GM21423 (cell line): ENCODE measurements around the gene DDX18.
A peak's percentile ranks its signal among the peaks of the same experiment; 100 is the strongest.

Source experiments
- ATAC-seq: cut with Tn5 transposase; IDR thresholded peaks from one replicate; pipeline ENCODE4 v1.9.1; 2021; ENCODE audit warnings: mild to moderate bottlenecking, moderate library complexity; ENCODE audit not compliant: unreplicated experiment

Gene DDX18

DNA sequence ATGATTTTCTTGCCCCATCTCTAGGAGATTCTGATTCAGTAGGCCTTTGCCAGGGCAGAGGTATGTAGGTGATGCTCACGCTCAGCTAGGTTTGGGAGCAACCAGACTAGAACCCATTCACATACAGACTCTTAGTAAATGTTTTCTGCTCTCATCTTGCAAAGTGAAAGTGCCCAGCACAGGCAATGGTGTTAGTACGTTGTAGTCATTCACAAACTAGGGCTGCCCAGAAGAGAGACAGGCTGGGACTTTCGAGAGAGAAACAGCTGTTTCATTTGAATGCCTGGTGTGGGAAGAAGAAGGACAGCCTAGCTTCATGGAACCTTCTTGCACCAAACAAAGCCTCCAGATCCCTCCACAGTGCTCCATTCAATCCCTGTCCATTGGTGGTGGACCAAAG is 19.4 kb downstream of the DDX18 start:
- ATAC-seq = no peak

DNA sequence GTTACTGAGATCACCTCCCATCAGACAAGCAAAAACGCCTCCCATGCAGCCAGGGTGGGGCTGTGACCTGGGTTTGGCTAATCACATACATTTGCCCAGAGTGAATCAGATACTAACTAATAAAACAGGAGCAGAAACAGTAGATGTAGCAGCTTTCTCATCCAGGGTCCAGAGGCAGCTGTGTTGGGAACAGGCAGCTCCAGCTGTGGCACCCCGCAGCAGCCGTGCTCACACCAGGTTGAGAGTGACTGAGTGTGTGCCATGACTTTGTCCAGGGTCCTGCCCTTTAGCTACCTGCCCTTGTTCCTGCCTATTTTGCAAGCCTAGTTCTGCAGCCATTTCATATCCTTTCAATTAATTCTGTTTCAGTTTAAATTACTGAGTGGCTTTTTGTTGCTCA is 20.5 kb downstream of the DDX18 start:
- no peak for ATAC-seq

DNA sequence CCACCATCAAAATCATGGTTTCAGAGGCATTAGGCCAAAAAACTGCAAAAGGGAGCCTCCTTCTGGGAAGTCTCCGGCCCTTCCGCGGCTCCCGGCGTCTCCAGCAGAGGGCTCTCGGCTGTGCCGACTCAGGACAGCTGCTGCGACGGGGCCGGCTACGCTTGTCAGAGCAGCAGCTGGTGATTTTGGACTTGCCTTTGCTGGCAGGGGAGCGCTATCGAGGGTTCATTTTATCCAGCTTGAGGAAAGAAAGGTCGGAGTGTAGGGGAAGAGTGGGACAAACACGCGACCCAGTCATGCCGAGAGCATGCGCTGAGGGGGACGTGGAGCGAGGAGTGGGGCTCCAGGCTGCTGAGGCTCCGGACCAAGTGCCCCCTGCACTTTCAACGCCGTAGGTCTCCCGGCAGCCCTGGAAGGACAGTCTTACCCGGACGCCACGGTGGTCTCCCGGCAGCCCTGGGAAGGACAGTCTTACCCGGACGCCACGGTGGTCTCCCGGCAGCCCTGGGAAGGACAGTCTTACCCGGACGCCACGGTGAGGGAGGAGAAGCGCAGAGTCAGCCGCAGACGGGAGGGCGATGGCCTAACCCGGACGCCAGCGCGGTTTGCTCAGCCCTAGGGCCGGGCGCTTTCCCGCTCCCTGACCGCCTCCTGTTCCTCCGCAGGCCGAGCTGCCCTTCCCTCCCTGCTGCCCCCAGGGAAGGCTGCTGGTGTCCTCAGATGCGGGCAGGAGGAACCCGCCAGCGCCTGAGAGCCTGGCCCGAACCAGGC is 21.7 kb downstream of the DDX18 start:
- peak; percentile 85 for ATAC-seq

DNA sequence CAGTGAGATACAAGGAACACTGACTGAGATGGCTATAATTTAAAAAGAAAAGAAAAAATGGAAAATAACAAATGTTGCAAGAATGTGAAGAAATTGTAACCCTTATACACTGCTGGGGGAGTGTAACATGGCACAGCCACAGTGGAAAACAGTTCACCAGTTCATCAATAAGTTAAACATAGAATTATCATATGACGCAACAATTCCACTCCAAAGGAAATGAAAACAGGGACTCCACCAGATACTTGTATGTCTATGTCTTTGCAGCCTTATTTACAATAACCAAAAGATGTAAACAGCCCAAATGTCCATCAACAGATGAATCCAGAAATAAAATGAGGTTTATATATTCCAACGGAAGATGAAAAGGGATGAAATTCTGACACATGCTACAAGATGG is 30.8 kb downstream of the DDX18 start:
- no peak for ATAC-seq

DNA sequence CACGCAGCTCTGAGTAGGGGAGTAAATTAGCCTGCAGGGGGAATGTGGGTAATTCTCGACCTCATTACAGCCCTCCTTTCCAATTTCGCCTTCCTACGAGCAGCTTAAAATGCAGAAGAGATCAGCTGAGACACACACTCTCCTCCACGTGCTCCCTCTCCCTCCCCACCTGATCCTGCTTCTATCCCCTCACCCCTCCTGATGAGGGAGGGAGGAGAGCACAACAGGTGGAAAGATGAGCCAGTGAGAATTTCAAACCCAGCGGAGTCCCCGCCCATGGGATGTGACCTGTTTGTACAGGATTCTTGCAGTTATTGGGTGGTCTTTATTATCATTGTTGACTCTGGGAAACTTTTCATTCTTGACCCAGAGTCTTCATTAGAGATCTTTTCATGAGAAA is 35.5 kb downstream of the DDX18 start:
- ATAC-seq = no peak

DNA sequence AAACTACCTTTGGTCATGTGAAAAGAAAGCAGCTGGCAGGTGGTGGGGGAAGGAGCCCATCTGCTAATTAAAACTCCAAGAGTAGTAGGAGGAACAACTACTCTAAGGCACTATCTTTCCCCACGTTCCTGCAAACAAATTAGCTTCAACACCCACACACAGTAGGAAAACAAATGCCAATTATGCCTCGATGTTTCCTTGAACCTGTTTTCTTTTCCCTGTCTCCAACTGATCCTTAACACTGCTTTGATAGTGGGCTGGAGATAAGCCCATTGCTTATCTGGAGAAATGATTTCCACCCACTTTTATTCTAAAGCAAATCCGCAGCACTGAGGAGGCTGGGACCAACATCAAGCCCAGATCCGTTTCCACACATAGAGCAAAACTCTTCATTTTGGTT is 36.0 kb downstream of the DDX18 start:
- ATAC-seq = no peak

DNA sequence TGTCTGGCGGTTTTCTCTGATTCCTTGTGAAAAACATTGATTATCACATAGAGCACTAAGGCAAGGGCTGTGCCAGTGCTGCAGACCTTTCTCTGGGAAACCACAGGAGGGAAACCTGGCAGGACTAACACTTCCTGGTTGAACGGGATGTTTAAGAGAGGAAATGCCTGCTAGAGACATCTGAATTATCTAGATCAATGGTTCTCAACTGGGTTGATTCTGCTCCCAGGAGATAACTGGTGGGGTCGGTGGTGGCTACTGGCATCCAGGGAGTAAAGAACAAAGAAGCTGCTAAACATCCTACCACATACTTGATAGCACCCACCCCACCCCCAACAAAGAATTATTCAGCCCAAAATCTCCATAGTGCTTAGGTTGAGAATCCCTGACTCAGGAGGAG is 37.5 kb downstream of the DDX18 start:
- ATAC-seq = no peak

DNA sequence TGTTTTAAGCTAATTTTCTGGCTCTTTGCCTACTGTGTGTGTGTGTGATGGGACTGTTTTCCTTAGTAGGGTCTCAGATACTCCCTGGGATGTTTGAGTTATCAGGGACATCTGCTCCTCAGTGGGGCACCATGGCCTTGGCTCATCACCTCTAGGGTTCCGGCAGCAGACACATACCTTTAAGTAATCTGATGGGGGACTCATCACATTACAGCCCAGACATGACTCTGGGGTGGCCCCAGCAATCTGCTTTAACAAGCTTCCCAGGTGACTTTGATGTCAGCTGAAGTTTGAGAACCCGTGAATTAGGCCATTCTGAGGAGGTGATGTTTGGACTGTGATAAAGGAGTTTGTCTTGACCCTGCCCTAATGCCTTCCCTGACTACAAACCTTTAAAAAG is 38.8 kb downstream of the DDX18 start:
- ATAC-seq = no peak

DNA sequence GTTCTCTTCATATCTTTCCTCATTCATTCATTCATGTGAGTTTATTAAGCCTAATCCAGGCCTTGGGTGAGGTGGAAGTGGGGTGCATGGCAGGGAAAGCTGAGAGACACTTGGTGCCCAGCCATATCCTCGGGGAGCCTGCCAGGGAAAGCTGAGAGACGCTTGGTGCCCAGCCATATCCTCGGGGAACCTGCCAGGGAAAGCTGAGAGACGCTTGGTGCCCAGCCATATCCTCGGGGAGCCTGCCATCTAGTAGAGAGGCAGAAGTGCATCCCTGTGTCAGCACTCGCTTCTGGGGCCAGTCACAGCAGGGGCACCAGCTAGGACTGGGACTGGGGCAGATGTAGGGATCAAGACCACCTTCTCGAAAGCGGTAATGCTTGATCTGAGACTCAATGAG is 39.4 kb downstream of the DDX18 start:
- no peak for ATAC-seq

DNA sequence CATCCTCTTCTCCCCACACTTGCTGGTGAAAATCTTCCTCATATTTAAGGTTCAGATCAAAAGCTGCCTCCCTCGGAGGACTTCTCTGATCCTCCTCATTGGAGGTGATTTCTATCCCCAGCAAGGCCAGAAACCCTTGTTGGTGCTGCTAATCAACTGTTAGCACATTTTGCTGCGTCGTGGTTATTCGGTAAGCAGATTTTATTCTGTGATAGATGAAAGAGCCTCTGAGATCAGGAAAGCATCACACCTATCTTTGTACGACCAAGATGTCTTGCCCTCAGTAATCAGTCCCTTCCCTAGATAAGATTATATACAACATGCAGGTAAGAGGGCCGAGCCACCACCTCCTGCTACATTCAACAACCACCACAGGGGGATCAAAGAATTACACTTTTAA is 40.1 kb downstream of the DDX18 start:
- ATAC-seq = no peak

DNA sequence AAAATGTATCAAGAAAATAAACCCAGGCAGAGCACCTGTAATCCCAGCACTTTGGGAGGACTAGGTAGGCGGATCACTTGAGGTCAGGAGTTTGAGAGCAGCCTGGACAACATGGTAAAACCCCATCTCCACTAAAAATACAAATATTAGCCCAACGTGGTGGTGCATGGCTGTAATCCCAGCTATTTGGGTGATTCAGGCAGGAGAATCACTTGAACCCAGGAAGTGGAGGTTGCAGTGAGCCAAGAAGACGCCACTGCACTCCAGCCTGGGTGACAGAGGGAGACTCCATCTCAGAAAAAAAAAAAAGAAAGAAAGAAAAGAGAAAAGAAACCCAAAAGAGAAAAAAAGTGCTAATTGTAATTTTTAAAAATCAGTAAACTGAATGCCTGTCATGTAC is 41.4 kb downstream of the DDX18 start:
- ATAC-seq = no peak

DNA sequence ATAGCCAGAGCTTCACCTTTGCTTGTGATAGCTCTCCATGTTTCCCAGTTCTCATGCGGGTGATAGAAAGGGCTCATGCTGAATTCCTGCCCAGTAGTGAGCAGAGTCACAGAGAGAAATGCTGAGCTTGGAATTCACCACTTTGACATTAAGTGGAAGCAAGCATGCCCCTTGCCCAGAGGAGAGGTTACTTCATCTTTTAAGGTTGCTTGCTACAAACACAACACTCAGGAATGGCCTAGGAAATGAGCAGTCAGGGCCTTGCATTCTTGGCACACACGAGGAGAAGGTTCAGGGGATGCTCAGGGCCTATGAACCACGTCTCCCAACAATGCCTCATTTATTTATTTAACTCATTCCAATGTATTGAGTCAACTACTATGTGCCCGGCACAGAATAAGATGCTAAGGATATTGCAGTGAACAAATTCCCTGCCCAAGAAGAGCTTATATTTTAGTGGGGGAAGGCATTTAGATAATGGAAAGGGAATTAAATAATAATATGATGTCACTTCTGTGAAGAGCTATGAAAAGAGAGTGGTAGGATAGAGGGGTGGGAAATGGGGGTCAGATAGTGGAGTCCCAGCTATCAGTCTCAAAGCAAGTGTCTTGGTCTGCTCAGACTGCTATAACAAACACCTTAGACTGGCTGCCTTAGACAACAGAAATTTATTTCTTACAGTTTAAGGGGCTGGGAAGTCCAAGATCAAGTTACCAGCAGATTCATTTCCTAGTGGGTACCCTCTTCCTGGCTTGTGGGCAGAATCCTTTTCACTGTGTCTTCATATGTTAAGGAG is 42.1 kb downstream of the DDX18 start:
- ATAC-seq = no peak

DNA sequence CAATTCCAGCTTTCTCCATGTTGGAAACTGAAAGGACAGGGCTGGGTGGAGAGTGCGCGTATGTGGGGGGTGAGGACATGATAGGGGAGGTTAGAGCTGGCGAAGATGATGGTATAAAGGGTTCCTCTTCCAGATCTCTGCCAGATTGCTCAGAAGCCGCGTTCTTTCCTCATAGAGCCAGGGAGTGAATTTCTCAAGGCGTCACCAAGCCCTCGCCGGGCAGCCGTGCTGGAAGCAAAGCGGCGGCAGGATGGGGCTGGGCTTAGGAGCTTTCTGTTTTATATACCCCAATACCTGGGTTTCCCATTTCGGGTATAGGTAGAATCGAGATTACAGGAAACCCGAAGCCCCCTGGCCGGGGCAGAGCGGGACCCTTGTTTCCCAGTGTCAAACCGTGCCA is 43.8 kb downstream of the DDX18 start:
- no peak for ATAC-seq

DNA sequence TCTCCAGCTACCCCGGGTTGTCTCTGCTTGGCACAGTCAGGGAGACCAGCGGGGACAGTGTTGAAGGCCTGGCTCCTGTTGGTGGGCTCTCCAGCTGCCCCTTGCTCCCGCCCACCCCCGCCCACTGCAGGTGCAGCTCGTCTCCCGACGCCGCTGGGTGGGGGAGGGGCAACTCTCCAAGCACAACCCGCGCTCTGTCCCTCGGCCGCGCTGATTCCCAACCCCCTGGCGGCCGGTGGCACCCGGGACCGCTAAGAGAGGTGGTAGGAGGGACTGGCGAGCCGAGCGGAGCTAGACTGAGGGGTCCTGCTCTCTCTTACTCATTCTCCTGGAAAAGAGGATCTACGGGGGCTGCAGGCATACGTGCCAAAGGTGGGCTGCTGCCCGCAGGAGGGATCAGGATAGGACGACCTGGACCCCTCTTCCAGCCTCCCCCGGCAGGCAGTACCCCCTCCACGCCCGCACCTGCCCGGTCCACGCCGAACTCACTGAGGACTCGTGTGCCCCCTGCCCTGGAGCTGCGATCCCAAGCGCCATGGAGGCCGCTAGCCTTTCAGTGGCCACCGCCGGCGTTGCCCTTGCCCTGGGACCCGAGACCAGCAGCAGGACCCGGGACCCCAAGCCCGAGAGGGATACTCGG is 44.5 kb downstream of the DDX18 start:
- no peak for ATAC-seq

DNA sequence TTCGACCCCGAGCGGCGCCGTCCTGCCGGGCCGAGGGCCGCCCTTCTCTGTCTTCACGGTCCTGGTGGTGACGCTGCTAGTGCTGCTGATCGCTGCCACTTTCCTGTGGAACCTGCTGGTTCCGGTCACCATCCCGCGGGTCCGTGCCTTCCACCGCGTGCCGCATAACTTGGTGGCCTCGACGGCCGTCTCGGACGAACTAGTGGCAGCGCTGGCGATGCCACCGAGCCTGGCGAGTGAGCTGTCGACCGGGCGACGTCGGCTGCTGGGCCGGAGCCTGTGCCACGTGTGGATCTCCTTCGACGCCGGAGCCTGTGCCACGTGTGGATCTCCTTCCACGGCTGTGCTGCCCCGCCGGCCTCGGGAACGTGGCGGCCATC is 45.0 kb downstream of the DDX18 start:
- no peak for ATAC-seq

DNA sequence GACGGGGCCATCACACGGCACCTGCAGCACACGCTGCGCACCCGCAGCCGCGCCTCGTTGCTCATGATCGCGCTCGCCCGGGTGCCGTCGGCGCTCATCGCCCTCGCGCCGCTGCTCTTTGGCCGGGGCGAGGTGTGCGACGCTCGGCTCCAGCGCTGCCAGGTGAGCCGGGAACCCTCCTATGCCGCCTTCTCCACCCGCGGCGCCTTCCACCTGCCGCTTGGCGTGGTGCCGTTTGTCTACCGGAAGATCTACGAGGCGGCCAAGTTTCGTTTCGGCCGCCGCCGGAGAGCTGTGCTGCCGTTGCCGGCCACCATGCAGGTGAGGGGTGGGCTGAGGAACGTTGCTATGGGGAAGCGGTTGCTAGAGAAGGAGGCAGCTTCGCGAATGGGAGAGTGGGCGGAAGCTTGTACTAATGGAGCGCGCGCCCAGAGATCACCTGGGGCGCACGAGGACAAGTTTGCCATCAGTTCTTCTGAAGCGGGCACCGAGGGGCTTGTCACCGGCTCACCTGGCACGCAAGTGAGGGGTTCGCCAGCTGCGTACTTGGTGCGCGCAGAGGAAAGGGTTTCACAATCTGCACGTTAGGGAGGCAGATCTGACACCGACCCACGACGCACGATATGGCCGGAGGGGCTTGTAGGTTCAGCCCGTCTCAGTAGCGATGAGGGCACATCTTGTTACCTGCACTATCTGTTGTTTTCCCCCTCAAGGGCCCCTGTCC is 45.6 kb downstream of the DDX18 start:
- no peak for ATAC-seq

DNA sequence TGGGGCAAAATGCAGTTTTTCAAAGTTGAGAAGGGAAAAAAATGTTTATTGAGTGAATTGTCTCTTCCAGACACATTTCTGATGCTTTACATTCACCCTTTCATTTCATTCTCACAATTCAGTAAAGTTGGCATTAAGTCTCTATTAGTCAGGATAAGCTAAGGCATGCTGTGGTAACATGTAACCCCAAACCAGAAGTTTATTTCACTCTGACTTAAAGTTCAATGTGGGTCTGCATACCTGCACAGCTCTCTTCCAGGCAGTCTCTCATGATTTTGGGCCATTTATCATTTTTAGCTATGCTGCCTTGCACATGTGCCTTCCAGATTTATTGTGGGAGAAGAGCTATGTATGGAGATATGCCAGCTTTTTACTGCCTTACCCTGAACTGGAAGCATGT is 48.0 kb downstream of the DDX18 start:
- ATAC-seq = no peak

DNA sequence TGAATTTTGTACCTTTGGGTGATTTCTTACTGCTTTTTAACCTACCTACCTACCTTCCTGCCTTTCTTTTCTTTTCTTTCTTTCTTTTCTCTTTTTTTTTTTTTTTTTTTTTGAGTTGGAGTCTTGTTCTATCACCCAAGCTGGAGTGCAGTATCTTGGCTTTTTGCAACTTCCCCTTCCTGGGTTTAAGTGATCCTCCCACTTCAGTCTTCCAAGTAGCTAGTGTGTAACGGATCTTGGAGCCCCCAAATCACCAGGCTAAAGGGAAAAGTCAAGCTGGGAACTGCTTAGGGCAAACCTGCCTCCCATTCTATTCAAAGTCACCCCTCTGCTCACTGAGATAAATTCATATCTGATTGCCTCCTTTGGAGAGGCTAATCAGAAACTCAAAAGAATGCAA is 61.3 kb downstream of the DDX18 start:
- no peak for ATAC-seq

DNA sequence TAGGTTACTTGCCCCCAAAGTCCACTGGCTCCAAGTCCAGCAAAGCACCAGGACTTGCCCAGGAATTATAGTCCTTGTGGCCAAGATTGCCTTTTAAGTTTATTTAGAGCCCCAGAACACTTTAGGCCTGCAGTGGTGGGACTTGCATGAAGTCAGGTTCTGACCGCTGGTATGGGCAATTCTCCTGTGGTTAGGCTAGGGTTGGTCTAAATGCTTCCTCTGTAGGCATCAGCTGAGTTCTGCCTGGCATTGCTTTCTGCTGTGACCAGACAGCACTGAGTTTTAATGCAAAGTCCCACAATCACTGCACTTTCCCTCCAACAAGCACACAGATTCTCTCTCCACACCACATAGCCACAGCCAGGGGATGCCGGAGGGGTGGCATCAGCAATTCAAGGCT is 64.5 kb downstream of the DDX18 start:
- no peak for ATAC-seq
